HL-60/S4 treated with phorbol 12-myristate 13-acetate at 8.2 ng/mL for 4 days and 3 days (cell line): ENCODE results near the gene CBARP.
"Not testable (repeated sequence)": the region's sequence is repeated elsewhere in the genome, so short reads cannot be mapped to it uniquely, and the experiment has no call there.

Source experiments
- in situ Hi-C: fragments of 300-500 bp; cut with MboI; formaldehyde crosslinking; loops from 2 replicates; pipeline ENCODE4 v1.15.0; 2022; ENCODE audit warnings: low sequenced_read_pairs

CBARP gene

DNA sequence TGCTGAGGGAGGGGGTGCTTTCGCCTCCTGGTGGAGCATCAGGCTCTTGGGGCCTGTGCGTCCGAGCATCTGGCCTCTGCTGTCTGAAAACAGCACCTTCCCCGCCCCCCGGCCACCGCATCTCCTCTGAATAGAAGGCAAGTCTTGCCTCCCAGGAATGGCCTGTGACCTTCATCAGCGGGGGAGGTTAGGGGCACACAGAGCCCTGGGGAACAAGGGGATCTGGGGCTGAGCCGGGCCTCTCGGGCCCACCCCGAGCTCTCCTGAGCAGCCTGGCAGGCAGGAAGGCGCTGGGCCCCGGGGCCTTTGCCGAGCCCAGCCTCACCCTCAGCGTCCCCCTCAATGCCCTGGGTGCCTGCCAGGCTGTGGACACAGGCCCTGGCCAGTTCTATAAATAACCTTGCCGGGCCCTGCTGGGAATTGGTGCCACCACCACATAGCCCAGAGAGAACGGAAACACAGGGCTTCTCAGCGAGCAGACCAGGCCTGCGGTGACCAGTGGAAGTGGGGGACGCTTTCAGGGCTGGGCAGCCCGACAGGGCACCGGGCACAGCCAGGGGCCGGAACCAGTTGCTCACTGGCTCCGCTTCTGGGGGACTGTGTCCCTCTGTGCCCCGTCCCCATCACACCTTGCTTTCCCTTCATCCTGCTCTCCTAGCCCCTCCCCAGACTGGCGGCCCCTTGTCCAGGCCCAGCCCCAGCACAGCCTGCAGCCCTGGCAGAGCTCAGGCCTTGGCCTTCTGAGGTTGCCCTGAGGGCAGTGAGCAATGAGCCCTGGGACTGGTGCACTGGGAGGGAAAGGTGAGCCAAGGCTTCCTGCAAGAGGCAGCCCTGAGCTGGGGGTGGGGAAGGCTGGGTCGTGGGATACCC is 22.7 kb downstream of the CBARP start:
- in situ Hi-C loops, result no loop called here

GRCh38 chr19:1214299-1214861 is 23.4 kb downstream of the CBARP start:
- in situ Hi-C loops, result no loop called here

GRCh38 chr19:1213391-1214286 is 24.2 kb downstream of the CBARP start:
- in situ Hi-C loops, result no loop called here

GRCh38 chr19:1211494-1212234 is 26.1 kb downstream of the CBARP start:
- in situ Hi-C loops, result no loop called here

DNA sequence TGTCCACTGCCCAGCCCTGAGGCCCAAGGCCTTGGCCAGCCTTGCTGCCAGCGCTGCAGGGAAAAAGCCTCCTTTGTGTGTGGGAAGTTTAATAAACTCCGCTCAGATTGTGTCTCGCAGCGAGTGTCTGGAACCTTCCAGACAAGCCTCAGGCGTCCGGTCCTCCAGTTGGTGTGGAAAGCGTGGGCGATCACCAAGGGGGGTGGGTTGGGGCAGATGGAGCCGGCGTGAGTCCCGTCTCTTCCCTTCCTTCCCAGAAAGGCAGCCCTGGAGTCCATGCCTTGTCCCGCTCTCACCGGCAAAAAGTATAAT is 27.6 kb downstream of the CBARP start:
- in situ Hi-C loops, result no loop called here

DNA sequence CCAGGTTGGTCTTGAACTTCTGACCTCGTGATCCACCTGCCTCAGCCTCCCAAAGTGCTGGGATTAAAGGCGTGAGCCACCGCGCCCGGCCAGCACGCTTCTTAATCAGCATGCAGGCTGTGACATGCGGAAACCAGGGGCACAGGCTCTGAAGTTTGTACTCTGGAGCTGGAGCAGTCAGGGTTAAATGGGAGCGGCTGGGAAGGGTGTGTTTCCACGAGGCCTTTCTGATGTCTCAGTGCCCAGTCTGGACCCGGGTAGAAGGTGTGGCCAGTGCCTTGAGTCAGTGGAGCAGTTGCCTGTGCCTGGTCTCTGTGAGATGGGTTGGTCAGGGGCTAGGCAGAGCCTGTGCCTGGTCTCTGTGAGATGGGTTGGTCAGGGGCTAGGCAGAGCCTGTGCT is 29.0 kb downstream of the CBARP start:
- in situ Hi-C loops, result not testable (repeated sequence)

DNA sequence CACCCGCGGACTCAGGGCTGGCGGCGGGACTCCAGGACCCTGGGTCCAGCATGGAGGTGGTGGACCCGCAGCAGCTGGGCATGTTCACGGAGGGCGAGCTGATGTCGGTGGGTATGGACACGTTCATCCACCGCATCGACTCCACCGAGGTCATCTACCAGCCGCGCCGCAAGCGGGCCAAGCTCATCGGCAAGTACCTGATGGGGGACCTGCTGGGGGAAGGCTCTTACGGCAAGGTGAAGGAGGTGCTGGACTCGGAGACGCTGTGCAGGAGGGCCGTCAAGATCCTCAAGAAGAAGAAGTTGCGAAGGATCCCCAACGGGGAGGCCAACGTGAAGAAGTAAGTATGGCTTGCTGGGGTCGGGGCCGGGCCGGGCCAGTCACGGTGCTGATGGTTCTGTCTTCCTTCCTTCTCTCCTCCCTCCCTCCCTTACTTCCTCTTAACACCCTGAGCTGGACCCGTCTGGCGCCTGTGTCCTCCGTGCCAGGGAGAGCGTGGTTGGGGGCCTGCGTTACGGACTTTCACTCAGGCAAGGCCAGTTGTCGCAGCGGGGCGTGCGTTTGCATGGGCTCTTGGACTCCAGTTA is 30.8 kb downstream of the CBARP start:
- in situ Hi-C loops, result no loop called here

- in situ Hi-C loops, result no loop called here
These were observed 31.5 kb downstream of the CBARP start for GRCh38 chr19:1206150-1206863.

DNA sequence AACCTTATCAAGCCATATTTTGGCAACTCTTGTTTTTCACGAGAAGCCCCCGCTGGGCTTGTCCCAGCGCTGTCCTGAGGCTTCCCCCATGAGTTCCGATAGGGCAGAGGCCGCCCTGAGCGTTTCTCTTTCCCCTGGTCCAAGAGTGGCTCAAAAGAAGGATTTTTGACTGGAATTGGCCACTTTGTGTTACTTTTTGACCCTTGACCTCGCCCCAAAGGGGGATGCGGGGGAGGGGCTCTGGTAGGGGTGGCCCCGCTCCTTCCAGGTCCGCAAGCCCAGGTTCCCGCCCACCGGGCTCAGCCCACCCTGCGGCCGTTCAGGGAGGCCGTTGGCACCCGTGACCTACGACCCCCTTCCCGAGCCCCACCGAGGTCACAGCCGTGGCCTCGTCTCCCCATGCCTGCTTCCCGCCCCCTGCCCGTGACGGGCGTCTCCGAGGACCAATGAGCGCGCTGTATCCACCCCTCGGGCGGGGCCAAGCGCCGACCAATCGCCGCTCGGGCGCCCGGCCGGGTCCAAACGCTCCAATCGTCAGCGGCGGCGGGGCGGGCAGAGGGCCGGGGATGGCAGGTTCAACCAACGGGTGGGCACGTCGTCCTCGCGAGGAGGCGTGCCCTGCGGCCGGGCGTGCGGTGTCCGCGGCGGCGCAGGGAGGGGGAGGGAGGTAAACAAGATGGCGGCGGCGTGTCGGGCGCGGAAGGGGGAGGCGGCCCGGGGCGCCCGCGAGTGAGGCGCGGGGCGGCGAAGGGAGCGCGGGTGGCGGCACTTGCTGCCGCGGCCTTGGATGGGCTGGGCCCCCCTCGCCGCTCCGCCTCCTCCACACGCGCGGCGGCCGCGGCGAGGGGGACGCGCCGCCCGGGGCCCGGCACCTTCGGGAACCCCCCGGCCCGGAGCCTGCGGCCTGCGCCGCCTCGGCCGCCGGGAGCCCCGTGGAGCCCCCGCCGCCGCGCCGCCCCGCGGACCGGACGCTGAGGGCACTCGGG is 32.4 kb downstream of the CBARP start, which contains the start of gene STK11:
Gene STK11, plus strand, starts transcription at position 665 of the 986 bp plus-strand sequence. CDS start 1,136 bp downstream, outside the sequence.
- in situ Hi-C loops, result no loop called here

DNA sequence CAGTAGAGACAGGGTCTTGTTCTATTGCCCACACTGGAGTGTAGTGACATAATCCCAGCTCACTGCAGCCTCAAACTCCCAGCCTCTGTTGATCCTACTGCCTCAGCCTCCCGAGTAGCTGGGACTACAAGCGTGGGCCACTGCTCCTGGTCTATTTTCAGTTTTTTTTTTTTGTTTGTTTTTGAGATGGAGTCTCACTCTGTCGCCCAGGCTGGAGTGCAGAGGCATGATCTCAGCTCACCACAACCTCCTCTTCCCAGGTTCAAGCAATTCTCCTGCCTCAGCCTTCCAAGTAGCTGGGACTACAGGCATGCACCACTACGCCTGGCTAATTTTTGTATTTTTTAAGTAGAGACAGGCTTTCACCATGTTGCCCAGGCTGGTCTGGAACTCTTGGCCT is 37.2 kb downstream of the CBARP start:
- in situ Hi-C loops, result not testable (repeated sequence)

GRCh38 chr19:1199531-1199930 is 38.3 kb downstream of the CBARP start:
- in situ Hi-C loops, result loop anchor here (10.0 kb wide), 1 partner anchor 85 kb away; no protein-coding TSS in a partner anchor

DNA sequence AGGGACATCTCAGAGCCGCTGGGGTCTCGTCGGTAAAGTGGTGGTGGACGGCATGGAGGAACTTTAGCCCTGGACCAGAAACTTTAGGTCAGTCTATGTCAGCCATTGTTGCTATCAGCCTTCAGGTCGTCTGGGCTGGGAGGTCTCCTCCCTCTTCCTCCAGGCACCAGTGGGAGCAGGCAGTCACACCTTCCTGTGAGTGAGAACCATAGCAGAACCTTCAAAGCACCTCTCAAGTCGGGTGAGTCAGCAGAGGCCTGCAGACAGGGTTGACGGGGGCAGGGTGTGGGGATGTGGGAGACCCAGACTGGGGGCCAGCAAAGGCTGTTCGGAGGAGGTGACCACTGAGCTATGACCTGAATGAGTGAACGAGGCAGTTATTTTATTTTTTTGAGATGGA is 48.4 kb downstream of the CBARP start:
- in situ Hi-C loops, result no loop called here

- in situ Hi-C loops, result no loop called here
These were observed 54.1 kb downstream of the CBARP start for GRCh38 chr19:1183543-1184172.

DNA sequence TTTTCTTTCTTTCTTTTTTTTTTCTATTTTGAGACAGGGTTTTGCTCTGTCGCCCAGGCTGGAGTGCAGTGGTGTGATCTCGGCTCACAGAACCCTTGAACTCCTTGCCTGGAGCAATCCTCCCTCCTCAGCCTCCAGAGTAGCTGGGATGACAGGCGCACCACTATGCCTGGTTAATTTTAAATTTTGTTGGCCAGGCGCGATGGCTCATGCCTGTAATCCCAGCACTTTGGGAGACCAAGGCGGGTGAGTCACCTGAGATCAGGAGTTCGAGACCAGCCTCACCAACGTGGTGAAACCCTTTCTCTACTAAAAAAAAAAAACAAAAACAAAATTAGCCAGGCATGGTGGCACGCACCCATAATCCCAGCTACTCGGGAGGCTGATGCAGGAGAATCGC is 55.1 kb downstream of the CBARP start:
- in situ Hi-C loops, result no loop called here

DNA sequence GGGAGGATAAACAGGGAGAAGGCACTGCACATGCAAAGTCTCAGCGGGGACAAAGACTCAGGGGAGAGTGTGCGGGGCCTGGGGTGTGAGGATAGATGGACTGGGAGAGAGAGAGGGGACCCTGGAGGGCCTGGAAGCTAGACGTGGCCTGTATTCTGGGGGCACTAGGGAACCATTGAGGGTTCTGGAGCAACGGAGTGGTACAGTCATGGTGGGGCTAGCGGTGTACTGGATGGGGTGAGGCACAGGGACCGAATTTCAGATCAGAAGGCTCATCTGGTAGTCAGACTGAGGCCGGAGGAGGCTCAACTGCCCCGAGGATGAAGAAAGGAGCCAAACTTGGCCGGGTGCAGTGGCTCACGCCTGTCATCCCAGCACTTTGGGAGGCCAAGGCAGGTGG is 55.7 kb downstream of the CBARP start:
- in situ Hi-C loops, result no loop called here

DNA sequence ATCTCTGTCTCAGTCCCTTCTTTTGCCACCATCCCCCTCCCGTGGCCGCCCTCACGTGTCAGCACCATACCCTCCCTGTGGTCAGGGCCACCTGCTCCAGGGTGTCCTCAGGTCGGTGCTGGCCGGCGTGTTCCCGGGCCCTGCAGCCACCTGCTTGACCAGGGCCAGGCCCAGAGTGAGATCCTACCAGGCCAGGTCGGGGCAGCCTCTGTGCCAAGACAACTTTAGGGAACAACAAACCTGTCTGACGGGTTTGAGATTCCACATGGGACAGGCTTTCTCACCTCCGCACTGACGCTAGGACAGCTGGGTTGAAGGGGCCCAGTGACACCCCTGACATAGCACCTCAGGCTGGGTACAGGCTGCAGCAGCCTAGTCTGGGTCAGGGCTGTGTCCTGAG is 56.2 kb downstream of the CBARP start:
- in situ Hi-C loops, result no loop called here
